Testis (tissue), 2 donors: ENCODE measurements around the gene RHOXF2.

Experiments used
- CTCF ChIP-seq, 3 experiments: fragments of 450-650 bp in 2 of 3; fragments of 200-600 bp in 1 of 3; sonication (generic) in 1 of 3; IDR thresholded peaks; one replicate each; pipeline ENCODE4 v1.5.1; 2016 to 2019; ENCODE audit warnings: antibody characterized with exemption in 3 of 3, mild to moderate bottlenecking in 2 of 3, moderate library complexity in 1 of 3
- POLR2A ChIP-seq: fragments of 450-650 bp; IDR thresholded peaks from one replicate; pipeline ENCODE4 v1.6.1; 2017; ENCODE audit warnings: antibody characterized with exemption, mild to moderate bottlenecking, moderate library complexity

GRCh38 chrX:120205816-120206753 lies 47.7 kb downstream of the RHOXF2 start:
- TF ChIP-seq CTCF (IDR thresholded peaks at IDR 0.05) (no peak), POLR2A (no peak)
